ENCODE results near the gene ADAMTSL3. TPM values are rescaled to one million over a fixed set of nuclear protein-coding genes. Genes with fewer than 3 reads are reported as not detected.

Gene ADAMTSL3
- total and polyA plus RNA-seq, 2 of the 4 experiments (the other 2 are of a cell fraction) = under 0.01 to 0.02 TPM

- Histone ChIP-seq H3K9me3 (ENCODE audit: control insufficient read depth, insufficient read depth, low read length) (peaks cover 4% of the 10 kb centered on the region; the same call in 1 of the 2 replicates), H3K27ac (ENCODE audit: insufficient read depth, low read length) (no peak overlapping the region), H2AK9ac (replicated peaks; ENCODE audit: low read depth, low read length, poor library complexity) (no peak overlapping the region), H3K4me3 (ENCODE audit: insufficient read depth, low read depth, low read length) (no peak overlapping the region), H3K4ac (ENCODE audit: low read depth, low read length) (no peak overlapping the region), H3K9ac (ENCODE audit: low read depth, low read length) (no peak overlapping the region), H2AFZ (replicated peaks; ENCODE audit: low read length, poor library complexity) (no peak overlapping the region), H4K5ac (ENCODE audit: low read depth, low read length) (no peak overlapping the region), H3K4me2 (ENCODE audit: low read depth, low read length) (no peak overlapping the region), H3K27me3 (ENCODE audit: control insufficient read depth, insufficient read depth, low read length) (no peaks in the 10 kb centered on the region), H4K8ac (ENCODE audit: low read depth in 2 of 2, low read length in 2 of 2) (no peak overlapping the region), H3K79me1 (ENCODE audit: low read depth in 1 of 2, low read length in 2 of 2) (no peaks in the 10 kb centered on the region), H3K56ac (ENCODE audit: extremely low read depth, insufficient read depth, low read length) (no peak overlapping the region), H3K4me1 (ENCODE audit: control insufficient read depth, insufficient read depth, low read length) (no peaks in the 10 kb centered on the region), H2BK5ac (ENCODE audit: low read depth, low read length, poor library complexity, severe bottlenecking) (no peak overlapping the region), H3K23ac (ENCODE audit: low read depth, low read length) (no peak overlapping the region), H2BK20ac (ENCODE audit: low read depth, low read length) (no peak overlapping the region), H4K20me1 (ENCODE audit: insufficient read depth, low read length) (no peaks in the 10 kb centered on the region), H3K9me1 (ENCODE audit: insufficient read depth, low read length) (no peaks in the 10 kb centered on the region), H2BK120ac (ENCODE audit: low read depth, low read length) (no peak overlapping the region), H4K91ac (ENCODE audit: insufficient read depth, low read depth, low read length) (no peak overlapping the region), H2AK5ac (ENCODE audit: low read depth, low read length) (no peak overlapping the region), H3K18ac (ENCODE audit: low read depth, low read length) (no peak overlapping the region), H3K36me3 (ENCODE audit: control insufficient read depth, insufficient read depth, low read length) (no peaks in the 10 kb centered on the region), H3K14ac (replicated peaks; ENCODE audit: low read depth, low read length) (no peak overlapping the region), H2BK15ac (ENCODE audit: low read depth, low read length) (no peak overlapping the region)
- intact Hi-C loops (cut with micrococcal nuclease) (no loop called here), dilution Hi-C loops (cut with HindIII; ENCODE audit: low sequenced_read_pairs, unreplicated experiment) (no loop called here), in situ Hi-C loops (cut with MboI; ENCODE audit: low sequenced_read_pairs) (no loop called here)
- DNase-seq = no peak
- WGBS, 2 experiments (ENCODE audit: extremely low coverage in 2 of 2, insufficient read length in 1 of 2) = no CpG with 5 or more reads among the region's 1 CpG
- BruUV-seq (replicated peaks) = no TSS peak
- POLR2A ChIA-PET (ENCODE audit: unreplicated experiment) = no interaction called here
- TF ChIP-seq CTCF (conservative IDR thresholded peaks at IDR 0.05; ENCODE audit: low read depth, low read length) = no peak
- TF ChIP-seq BHLHE40 (IDR thresholded peaks at IDR 0.05; ENCODE audit: low read depth, low read length) = no peak
- no peak for TF ChIP-seq MAZ (IDR thresholded peaks at IDR 0.05; ENCODE audit: borderline replicate concordance, low read depth, low read length)
- peak; percentile 97 for TF ChIP-seq MAFK (IDR thresholded peaks at IDR 0.05; ENCODE audit: low read depth, low read length)
- ATAC-seq (ENCODE audit: low read depth) = no peak
- CTCF ChIA-PET = no interaction called here
Observed at GRCh38 chr15:83935774-83936173, 281.9 kb downstream of the ADAMTSL3 start.
